Measurements from ENCODE around the gene FGFR3.
A peak's percentile ranks its signal among the peaks of the same experiment; 100 is the strongest.

The FGFR3 gene

DNA sequence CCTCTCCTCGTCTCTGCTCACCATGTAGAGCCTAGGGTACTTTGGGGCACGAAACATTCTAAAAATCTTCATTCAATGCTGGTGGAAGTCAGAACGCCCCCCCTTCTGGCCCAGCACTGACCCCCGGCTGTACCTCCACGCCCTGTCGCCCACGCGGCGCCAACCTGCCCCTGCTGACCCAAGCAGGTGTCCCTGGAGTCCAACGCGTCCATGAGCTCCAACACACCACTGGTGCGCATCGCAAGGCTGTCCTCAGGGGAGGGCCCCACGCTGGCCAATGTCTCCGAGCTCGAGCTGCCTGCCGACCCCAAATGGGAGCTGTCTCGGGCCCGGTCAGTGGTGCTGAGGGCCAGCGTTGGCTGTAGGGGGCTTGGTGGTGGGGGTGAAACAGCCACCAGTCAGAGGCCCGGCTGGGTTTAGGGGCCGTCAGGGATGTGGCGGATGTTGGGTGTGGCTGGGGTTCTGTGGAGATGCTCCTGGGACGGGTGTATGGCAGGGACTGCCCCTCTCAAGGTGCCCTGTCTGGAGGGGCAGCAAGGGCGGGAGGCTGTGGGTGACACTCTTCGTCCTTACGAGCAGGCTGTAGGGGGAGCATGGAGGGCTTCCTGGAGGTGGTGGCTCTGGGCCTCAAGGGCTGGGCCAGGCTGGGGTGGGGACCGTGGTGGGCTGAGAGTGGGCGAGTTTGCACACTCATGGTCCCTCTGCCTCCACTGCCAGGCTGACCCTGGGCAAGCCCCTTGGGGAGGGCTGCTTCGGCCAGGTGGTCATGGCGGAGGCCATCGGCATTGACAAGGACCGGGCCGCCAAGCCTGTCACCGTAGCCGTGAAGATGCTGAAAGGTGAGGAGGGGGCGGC, 11.8 kb downstream of the FGFR3 start:
- no peak for DNase-seq

DNA sequence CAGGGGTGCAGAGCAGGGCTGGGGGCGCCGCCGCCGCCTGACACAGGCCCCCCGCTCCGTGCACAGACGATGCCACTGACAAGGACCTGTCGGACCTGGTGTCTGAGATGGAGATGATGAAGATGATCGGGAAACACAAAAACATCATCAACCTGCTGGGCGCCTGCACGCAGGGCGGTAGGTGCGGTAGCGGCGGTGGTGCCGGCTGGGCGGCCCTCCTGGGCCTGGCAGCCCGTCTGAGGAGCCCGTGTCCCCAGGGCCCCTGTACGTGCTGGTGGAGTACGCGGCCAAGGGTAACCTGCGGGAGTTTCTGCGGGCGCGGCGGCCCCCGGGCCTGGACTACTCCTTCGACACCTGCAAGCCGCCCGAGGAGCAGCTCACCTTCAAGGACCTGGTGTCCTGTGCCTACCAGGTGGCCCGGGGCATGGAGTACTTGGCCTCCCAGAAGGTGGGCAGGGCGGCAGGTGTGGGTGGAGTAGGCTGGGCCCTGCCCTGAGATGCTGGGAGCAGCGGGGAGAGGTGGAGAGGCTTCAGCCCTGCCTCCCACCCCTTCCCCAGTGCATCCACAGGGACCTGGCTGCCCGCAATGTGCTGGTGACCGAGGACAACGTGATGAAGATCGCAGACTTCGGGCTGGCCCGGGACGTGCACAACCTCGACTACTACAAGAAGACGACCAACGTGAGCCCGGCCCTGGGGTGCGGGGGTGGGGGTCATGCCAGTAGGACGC, 12.6 kb downstream of the FGFR3 start:
- no peak for DNase-seq

DNA sequence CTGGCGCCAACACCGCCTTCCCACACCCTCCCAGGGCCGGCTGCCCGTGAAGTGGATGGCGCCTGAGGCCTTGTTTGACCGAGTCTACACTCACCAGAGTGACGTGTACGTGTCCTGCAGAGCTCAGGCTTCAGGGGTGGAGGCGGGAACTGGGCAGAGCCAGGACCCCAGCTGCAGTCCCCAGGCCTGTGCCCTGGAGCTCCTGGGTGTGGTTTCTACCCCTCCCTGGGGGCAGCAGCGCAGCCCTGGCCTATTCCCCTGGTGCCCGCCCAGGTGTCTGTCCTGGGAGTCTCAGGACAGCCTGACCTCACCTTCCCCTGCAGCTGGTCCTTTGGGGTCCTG, 13.1 kb downstream of the FGFR3 start:
- no peak for DNase-seq

DNA sequence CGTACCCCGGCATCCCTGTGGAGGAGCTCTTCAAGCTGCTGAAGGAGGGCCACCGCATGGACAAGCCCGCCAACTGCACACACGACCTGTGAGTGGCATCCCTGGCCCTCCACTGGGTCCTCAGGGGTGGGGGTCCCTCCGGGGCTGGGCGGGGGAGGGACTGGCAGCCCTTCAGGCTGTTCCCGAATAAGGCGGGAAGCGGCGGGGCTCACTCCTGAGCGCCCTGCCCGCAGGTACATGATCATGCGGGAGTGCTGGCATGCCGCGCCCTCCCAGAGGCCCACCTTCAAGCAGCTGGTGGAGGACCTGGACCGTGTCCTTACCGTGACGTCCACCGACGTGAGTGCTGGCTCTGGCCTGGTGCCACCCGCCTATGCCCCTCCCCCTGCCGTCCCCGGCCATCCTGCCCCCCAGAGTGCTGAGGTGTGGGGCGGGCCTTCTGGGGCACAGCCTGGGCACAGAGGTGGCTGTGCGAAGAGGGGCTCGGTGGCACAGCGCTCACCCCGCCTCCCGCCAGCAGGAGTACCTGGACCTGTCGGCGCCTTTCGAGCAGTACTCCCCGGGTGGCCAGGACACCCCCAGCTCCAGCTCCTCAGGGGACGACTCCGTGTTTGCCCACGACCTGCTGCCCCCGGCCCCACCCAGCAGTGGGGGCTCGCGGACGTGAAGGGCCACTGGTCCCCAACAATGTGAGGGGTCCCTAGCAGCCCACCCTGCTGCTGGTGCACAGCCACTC, 13.7 kb downstream of the FGFR3 start:
- no peak for DNase-seq

DNA sequence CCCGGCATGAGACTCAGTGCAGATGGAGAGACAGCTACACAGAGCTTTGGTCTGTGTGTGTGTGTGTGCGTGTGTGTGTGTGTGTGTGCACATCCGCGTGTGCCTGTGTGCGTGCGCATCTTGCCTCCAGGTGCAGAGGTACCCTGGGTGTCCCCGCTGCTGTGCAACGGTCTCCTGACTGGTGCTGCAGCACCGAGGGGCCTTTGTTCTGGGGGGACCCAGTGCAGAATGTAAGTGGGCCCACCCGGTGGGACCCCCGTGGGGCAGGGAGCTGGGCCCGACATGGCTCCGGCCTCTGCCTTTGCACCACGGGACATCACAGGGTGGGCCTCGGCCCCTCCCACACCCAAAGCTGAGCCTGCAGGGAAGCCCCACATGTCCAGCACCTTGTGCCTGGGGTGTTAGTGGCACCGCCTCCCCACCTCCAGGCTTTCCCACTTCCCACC, 14.3 kb downstream of the FGFR3 start:
- no peak for DNase-seq

DNA sequence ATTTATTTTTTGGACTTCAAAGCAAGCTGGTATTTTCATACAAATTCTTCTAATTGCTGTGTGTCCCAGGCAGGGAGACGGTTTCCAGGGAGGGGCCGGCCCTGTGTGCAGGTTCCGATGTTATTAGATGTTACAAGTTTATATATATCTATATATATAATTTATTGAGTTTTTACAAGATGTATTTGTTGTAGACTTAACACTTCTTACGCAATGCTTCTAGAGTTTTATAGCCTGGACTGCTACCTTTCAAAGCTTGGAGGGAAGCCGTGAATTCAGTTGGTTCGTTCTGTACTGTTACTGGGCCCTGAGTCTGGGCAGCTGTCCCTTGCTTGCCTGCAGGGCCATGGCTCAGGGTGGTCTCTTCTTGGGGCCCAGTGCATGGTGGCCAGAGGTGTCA, 15.3 kb downstream of the FGFR3 start:
- DNase-seq = no peak

DNA sequence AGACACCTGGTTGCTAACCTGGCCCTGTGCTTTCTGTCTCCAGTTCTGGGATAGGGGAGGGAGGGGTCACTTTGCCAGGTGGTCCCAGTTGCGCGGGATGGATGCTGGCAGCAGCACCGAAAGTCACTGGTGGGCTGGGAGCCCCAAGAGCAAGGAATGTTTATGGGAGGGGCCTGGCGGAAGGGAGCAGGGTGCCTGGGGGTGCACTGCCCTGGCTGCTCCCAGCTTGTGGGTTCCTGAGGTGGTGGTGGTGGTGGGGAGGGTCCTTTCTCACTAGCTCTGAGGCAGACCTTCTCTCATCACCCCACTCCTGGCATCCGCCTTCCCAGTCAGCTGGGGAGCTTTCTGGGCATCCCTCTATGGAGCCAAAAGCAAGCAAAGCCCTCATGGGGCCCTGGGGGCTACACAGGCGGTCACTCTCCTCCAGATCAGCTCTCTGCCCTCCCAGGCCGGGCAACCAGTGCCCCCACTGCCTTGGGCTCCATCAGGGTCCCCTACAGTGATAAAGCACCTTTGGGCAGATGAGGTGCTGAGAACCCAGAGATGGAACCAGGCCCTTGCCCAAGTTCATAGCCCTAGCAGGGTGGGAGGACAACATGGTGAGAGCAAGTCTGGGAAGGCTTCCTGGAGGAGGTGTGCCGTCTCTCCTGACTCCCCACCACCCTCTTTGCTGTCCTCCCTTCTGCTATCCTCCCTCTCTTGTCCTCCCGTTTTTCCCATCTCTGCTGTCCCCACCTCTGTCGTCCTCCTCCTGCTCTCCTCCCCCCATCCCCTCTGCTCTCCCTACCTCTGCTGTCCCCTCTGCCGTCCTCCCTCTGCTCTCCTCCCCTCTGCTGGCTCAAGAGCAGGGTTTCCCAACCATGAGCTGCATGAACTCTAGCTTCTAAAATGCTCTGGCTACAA, 16.0 kb downstream of the FGFR3 start:
- DNase-seq = no peak

DNA sequence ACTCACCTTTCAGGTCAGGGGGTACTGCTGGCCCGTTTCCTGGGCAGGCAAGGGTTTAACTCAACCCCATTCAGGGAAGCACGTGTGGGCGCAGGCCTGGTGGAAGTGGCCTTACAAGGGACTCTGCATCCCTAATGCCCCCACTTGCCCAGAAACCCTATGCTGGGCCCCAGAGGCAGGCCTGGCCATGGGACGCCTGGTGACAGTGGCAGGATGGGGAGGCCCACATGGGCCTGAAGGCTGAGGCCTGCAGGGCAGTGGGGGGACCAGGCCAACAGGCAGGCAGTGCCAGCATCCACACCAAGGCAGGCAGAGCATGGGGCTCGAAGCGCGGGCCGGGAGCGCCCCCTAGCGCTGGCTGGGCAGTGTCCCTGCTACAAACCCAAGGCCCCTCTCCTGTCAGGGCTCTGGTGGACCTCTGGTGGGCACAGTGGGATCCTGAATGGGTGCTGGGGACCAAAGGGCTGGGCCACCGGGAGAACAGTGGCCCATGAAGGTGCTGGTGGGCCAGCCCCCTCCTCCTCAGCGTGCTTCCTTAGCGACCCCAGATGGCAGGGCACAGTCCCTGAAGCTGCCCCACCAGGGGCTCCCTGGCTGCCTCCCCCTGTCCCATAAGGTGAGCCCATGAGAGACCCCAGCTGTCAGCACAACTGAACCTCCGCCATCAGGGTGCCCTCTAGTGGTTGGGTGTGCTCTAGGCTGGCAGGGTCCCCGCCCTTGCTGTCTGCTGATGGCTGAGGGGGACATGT, 16.8 kb downstream of the FGFR3 start:
- peak; percentile 8 for DNase-seq

DNA sequence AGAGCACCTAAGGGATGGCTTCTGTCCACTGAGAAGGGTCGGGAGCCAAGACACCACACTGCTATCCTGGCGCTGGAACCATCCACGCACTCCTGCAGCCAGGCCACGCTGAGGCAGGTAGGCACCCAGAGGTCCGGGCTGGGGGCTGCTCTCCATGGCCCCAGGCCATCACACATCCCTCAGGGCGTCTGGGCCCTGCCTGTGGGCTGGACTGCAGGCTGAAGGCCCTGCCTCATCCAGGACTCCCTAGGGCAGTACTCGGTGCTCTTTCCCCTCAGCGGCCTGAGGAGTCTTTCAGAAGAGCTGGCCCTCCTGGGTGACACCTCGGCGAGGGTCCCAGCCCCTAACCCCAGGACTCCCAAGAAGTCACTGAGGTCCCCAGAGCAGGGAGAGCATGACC, 17.7 kb downstream of the FGFR3 start:
- no peak for DNase-seq

DNA sequence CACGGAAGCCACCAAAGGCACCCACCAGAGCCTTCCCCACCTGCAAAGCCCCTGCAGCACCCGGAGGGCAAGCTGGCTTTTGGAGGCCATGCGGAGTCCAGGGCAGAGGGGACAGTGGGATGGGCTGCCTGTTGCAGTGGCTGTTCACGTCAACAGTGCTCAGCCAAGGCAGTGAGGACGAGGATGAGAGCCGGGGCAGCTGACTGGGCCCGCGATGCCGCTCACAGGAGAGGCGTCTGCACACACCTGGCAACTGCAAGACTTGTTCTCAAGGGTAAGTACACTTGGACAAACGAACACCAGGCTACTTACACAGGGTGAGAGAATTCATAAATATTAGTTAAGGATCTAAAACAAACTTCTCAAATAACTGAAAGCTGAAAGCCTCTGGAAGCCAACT, 19.6 kb downstream of the FGFR3 start:
- DNase-seq = no peak

DNA sequence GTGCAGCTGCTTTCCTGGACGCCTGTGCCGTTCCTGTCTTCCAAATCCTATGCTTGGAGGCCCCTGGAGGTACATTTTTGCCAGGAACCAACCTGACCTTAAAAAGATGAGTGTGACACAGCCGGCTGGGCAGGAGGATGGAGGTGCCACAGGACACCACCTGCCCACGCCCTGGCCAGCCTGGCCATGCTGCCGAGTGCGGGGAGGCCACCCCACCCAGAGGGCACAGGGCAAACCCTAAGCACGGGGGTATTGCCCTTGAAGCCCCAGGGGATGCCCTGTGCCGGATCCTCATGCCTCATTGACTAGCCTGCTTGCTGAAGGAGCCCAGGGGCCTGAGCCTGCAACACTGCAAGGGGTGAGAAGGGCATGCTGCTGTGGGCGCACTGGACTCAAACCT, 20.1 kb downstream of the FGFR3 start:
- no peak for DNase-seq

DNA sequence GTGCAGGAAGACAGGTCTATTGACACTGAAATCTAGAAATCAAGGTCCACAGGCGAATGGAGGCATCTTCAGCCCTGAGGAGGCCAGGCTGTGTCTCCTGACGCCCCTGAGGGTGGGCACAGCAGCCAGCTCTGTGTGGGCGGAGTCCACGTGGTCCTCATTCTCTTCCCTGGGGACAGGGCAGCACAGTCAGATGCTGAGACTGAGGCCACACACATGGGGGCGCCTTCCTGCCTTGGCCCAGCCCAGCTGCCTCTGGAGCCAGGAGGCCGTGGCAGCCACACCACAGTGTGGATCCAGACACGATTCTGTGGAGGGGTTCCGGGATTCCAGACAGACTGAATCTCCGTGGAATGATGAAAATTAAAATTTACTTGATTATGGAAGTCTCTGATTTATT, 20.8 kb downstream of the FGFR3 start:
- DNase-seq = no peak

DNA sequence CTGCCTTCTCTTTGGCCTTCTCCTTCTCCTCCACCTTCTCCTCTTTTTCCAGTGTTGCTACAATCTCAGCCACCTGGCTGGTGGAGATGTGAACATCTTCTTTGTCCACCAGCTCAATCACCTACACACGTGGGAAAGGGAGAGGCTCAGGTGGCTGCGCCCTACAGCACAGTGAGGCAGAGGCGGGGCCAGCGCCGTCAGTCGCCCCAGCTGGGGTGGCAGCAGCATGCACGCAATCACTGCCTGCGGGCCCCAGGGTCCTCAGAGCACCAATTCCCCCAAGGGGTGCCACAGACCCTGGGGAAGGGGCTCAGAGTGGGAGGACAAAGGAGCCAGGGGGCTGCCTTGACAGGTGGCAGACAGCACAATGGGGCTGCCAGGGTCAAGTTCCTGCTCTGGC, 21.4 kb downstream of the FGFR3 start:
- DNase-seq = no peak

DNA sequence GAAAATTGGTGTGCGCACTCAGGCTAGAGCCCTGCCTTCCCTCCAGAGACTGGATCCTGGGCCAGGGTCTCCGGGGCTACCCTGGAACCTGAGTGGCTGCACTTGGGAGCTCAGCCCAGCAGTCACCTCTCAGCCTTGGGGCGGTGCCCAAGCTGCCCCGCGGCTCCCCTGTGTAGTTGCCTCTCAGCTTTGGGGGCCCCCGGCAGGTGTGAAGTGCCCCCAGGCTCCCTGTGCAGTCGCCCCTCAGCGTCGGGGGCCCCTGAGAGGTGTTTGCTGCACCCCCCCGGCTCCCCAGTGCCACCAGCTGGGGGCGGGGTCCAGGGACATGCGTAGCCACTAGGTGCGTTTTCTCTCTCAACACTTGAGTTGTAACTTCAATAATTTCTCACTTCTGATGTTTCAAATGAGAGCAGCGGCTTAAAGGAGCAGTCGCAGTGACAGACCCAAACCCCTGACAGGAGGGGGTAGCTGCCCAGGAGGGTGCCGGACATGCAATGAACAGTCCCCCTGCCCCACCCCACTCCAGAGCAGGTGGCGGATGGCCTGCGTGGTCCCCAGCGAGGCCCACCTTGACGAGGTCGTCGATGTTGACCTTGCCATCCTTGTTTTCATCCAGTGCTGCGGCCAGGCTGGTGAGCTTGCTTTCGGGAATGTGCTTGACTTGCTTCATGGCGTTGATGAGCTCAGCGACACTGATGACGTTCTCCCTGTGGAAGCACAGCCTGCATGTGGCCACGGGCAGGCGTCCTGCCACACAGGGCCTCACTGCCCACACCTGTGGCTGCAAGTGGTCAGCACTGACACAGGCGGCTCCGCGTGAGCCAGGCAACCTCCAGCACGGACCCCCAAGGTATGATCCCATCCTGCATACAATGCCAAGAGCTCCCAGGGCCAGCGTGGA, 22.3 kb downstream of the FGFR3 start:
- no peak for DNase-seq

DNA sequence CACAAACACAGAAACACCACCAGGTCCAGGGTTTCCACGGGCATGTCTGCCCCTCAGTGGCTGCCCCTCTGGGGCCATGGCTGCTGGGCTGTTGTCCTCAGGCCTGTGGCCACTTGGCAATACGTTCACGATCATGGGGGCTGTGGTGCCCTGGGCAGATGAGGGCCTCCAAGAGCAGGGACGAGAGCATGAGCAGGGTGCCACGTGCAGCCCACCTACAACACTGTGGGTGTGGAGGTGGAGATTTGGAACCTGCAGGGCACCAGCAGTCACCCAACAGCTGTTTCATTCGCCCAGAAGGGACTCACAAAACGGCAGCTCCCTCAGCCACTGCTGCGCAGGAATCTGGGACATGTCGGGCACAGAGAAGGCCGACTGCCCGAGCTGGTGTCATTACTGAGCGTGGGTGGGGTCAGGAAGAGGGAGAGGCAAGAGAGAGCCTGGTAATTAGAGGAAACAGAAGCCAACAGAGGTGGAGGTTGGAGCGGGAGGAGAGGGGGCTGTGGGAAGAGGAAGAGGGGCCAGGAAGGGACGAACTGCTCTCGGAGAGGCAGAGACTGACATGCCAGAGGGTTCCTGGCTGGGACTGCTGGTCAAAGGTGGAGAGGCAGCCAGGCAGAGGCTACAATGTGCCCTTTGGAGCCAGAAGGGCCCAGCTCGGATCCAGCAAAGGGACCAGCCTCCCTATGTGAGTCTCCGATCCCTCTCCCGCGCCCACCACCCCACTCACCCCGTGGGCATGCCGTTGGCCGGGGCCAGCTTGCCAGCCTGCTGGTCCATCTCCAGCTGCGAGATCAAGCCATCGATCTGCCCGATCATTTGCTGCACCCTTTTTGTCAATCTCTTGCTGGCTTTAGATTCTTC, 23.1 kb downstream of the FGFR3 start:
- no peak for DNase-seq

DNA sequence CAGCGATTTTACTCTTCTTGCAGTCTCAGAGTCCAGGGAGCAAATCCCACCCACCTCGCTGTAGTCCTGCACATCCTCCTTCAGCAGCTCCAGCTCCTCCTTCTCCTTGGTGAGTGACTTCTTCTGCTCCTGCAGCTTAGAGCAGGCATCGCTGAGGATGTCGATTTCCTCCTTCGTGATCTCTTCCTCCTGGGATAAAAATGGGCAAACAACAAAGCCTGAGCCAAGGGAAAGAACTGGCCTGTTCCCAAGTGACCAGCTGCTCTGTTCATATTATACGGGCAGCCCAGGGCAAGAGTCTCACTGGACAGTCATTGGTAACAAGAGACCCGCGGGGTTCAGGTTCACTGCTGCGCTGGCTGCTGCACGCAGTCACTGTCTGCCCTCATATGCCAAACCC, 26.2 kb downstream of the FGFR3 start:
- no peak for DNase-seq

DNA sequence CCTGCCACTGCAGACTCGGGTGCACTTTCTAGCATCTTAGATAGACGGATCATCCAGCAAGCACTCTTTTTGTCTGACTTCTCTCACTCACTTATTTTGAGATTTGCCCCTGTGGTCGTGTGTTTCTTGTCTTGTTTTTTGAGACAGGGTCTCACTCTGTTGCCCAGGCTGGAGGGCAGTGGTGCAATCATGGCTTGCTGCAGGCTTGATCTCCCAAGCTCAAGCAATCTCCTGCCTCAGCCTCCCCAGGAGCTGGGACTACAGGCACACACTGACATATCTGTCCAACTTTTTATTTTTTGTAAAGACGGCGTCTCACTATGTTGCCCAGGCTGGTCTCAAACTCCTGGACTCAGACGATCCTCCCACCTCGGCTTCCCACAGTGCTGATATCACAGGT, 26.7 kb downstream of the FGFR3 start:
- no peak for DNase-seq

DNA sequence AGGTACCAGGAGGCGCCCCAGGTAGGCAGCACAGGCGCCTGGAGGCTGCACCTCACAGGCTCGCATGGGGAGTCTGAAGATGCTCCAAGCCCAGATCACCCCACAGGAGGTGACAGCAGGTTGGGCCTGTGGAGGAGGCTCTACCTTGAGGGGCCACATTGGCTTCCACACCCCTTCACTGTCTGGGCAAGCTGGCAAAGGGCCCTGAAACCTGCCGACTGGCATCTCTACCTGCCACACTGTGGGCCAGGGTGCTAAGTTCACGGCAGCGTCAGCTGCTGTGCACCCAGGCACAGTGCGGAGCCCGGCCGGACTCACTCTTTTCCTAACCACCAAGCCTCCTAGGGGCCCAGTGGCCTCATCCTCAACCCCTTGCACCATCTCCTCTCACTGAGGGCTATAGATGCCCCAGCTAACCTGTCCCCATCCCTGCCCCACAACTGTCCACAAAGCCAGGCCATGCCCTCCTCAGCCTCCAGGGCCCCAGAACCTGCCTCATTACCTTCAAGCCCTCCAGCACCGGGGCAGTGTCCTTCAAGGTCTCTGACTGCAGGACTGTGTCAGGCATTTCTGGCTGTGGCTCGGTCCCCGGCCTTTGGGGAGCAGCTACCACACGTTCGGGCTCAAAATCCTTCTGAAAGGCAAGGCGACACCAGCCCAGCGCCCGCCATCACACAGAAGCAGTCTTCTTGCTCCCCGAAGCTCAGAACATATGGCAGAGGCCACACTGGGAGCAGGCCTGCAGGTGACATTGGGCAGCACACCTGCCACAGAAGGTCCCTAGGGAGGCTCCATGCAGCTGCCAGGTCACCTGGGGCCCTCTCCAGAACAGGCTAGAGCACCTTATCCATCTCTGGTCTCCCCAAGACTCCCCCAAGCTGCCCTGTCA, 28.8 kb downstream of the FGFR3 start:
- DNase-seq = no peak

Data from NCI-H226 (cell line).